NCI-H2107 treated with DMSO at 0.1 percent for 48 hours (cell line): ENCODE results near the gene ZNF428.
"Not testable (repeated sequence)": the region's sequence is repeated elsewhere in the genome, so short reads cannot be mapped to it uniquely, and the experiment has no call there.

Experiments used
- DNase-seq: peaks from one replicate; lab custom pipeline; 2025; ENCODE audit not compliant: unreplicated experiment; lab: John Stamatoyannopoulos, UW

ZNF428 gene

GRCh38 chr19:43620061-43621001 is 902 bp upstream of the ZNF428 start:
- no peak for DNase-seq

GRCh38 chr19:43618921-43619261 is 538 bp downstream of the ZNF428 start:
- peak; percentile 37 for DNase-seq

GRCh38 chr19:43616954-43617353 is 2.5 kb downstream of the ZNF428 start:
- no peak for DNase-seq

GRCh38 chr19:43616306-43616705 is 3.1 kb downstream of the ZNF428 start:
- no peak for DNase-seq

GRCh38 chr19:43612374-43612773 is 7.1 kb downstream of the ZNF428 start:
- no peak for DNase-seq

GRCh38 chr19:43611788-43612187 is 7.6 kb downstream of the ZNF428 start, which contains the start of gene SRRM5:
Gene SRRM5 (plus strand): TSS chr19:43612088. CDS start chr19:43612122, 34 bp downstream.
- DNase-seq = no peak

GRCh38 chr19:43610493-43610892 is 8.9 kb downstream of the ZNF428 start:
- DNase-seq = no peak

GRCh38 chr19:43609872-43610271 is 9.6 kb downstream of the ZNF428 start:
- no peak for DNase-seq

- DNase-seq = no peak
Observed at GRCh38 chr19:43607238-43608205, 11.9 kb downstream of the ZNF428 start.

GRCh38 chr19:43606569-43607229 is 12.7 kb downstream of the ZNF428 start:
- DNase-seq = peak; percentile 4

- peak; percentile 7 for DNase-seq
Observed at GRCh38 chr19:43605875-43606568, 13.4 kb downstream of the ZNF428 start.

GRCh38 chr19:43600326-43600725 is 19.1 kb downstream of the ZNF428 start:
- DNase-seq = not testable (repeated sequence)

- DNase-seq = no peak
Observed at GRCh38 chr19:43599635-43600295, 19.7 kb downstream of the ZNF428 start.

GRCh38 chr19:43598445-43599240 is 20.8 kb downstream of the ZNF428 start:
- DNase-seq = no peak

- DNase-seq = no peak
Observed at GRCh38 chr19:43597876-43598275, 21.6 kb downstream of the ZNF428 start.

- DNase-seq = no peak
Observed at GRCh38 chr19:43596842-43597461, 22.5 kb downstream of the ZNF428 start.

GRCh38 chr19:43595999-43596841 is 23.2 kb downstream of the ZNF428 start, which contains the start of the genes IRGQ and ZNF576:
Gene IRGQ (minus strand): TSS chr19:43596134. CDS start chr19:43595338, 796 bp downstream.
Gene ZNF576 (plus strand): TSS chr19:43596595. CDS start chr19:43597109, 514 bp downstream.
- DNase-seq = peak; percentile 98
